Ishikawa (cell line): ENCODE measurements around the gene KDSR.

Experiments used
- CEBPB ChIP-seq: IDR thresholded peaks from 2 replicates; pipeline ENCODE4 v1.6.1; 2012
- EGR1 ChIP-seq: IDR thresholded peaks from 2 replicates; pipeline ENCODE4 v1.6.1; 2012
- EP300 ChIP-seq: IDR thresholded peaks from 2 replicates; pipeline ENCODE4 v1.6.1; 2012; ENCODE audit warnings: borderline replicate concordance
- FOXM1 ChIP-seq: IDR thresholded peaks from 2 replicates; pipeline ENCODE4 v1.6.1; 2012; ENCODE audit warnings: low read depth, borderline replicate concordance
- NFIC ChIP-seq: IDR thresholded peaks from 2 replicates; pipeline ENCODE4 v1.6.1; 2012
- RAD21 ChIP-seq: IDR thresholded peaks from 2 replicates; pipeline ENCODE4 v1.6.1; 2012; ENCODE audit warnings: low read depth
- TAF1 ChIP-seq: IDR thresholded peaks from 2 replicates; pipeline ENCODE4 v1.6.1; 2012; ENCODE audit warnings: low read depth, mild to moderate bottlenecking
- TCF12 ChIP-seq: IDR thresholded peaks from 2 replicates; pipeline ENCODE4 v1.6.1; 2012; ENCODE audit warnings: low read depth
- TEAD4 ChIP-seq: IDR thresholded peaks from 2 replicates; pipeline ENCODE4 v1.6.1; 2012
- YY1 ChIP-seq: IDR thresholded peaks from 2 replicates; pipeline ENCODE4 v1.6.1; 2012; ENCODE audit warnings: low read depth
- ZBTB7A ChIP-seq: IDR thresholded peaks from 2 replicates; pipeline ENCODE4 v1.6.1; 2012; ENCODE audit warnings: low read depth
- TF ChIP-seq, protein P1 (sequence below): IDR thresholded peaks from 2 replicates; pipeline ENCODE4 v1.6.1; 2012; ENCODE audit warnings: low read depth, mild to moderate bottlenecking
- TF ChIP-seq, protein P2 (sequence below): IDR thresholded peaks from 2 replicates; pipeline ENCODE4 v1.6.1; 2012
- TF ChIP-seq, protein P3 (sequence below): IDR thresholded peaks from 2 replicates; pipeline ENCODE4 v1.6.1; 2012

DNA sequence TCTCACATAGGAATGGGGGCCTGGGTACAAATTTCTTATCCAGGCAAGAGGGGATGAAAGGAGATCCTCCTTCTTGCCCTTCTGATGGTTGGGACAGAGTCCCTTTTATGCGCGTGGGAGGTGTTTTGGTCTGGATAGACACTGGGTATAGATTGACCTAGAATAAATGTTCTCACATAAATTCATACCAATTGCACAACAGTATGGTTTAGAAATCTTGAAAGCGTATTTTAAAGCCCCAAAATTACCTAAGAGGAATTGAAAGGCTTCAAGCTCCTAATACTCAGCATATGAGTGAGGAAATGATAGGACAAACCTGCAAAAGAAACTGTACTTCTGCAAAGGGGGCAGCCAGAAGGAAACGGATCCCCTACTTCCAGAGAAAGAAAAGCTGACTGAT, 44.8 kb downstream of the KDSR start:
- TF ChIP-seq EP300: no peak
- TF ChIP-seq, protein P1, sequence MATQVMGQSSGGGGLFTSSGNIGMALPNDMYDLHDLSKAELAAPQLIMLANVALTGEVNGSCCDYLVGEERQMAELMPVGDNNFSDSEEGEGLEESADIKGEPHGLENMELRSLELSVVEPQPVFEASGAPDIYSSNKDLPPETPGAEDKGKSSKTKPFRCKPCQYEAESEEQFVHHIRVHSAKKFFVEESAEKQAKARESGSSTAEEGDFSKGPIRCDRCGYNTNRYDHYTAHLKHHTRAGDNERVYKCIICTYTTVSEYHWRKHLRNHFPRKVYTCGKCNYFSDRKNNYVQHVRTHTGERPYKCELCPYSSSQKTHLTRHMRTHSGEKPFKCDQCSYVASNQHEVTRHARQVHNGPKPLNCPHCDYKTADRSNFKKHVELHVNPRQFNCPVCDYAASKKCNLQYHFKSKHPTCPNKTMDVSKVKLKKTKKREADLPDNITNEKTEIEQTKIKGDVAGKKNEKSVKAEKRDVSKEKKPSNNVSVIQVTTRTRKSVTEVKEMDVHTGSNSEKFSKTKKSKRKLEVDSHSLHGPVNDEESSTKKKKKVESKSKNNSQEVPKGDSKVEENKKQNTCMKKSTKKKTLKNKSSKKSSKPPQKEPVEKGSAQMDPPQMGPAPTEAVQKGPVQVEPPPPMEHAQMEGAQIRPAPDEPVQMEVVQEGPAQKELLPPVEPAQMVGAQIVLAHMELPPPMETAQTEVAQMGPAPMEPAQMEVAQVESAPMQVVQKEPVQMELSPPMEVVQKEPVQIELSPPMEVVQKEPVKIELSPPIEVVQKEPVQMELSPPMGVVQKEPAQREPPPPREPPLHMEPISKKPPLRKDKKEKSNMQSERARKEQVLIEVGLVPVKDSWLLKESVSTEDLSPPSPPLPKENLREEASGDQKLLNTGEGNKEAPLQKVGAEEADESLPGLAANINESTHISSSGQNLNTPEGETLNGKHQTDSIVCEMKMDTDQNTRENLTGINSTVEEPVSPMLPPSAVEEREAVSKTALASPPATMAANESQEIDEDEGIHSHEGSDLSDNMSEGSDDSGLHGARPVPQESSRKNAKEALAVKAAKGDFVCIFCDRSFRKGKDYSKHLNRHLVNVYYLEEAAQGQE: no peak
- no peak for TF ChIP-seq EGR1
- TF ChIP-seq, protein P2, sequence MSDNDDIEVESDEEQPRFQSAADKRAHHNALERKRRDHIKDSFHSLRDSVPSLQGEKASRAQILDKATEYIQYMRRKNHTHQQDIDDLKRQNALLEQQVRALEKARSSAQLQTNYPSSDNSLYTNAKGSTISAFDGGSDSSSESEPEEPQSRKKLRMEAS: no peak
- TF ChIP-seq RAD21: no peak
- no peak for TF ChIP-seq YY1
- TF ChIP-seq TAF1: no peak
- TF ChIP-seq, protein P3, sequence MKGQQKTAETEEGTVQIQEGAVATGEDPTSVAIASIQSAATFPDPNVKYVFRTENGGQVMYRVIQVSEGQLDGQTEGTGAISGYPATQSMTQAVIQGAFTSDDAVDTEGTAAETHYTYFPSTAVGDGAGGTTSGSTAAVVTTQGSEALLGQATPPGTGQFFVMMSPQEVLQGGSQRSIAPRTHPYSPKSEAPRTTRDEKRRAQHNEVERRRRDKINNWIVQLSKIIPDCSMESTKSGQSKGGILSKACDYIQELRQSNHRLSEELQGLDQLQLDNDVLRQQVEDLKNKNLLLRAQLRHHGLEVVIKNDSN: no peak
- TF ChIP-seq FOXM1: no peak
- no peak for TF ChIP-seq CEBPB
- TF ChIP-seq ZBTB7A: no peak
- no peak for TF ChIP-seq TCF12
- TF ChIP-seq TEAD4: no peak
- no peak for TF ChIP-seq NFIC
